T-helper 9 cell (primary cell): ENCODE results near the gene SLC7A1.

Source experiments
- DNase-seq: peaks from one replicate; pipeline ENCODE4 v3.0.0-alpha.2; 2020

The SLC7A1 gene

GRCh38 chr13:29582171-29582570, 13.3 kb downstream of the SLC7A1 start:
- no peak for DNase-seq

GRCh38 chr13:29581666-29582065, 13.8 kb downstream of the SLC7A1 start:
- no peak for DNase-seq

GRCh38 chr13:29579094-29579493, 16.4 kb downstream of the SLC7A1 start:
- no peak for DNase-seq

GRCh38 chr13:29578300-29579085, 17.0 kb downstream of the SLC7A1 start:
- DNase-seq: no peak

GRCh38 chr13:29577136-29578051, 18.1 kb downstream of the SLC7A1 start:
- no peak for DNase-seq

- DNase-seq: no peak
These were observed 18.9 kb downstream of the SLC7A1 start for GRCh38 chr13:29576581-29576980.

- DNase-seq: no peak
These were observed 20.4 kb downstream of the SLC7A1 start for GRCh38 chr13:29575098-29575497.

GRCh38 chr13:29573190-29573589, 22.3 kb downstream of the SLC7A1 start:
- no peak for DNase-seq

- DNase-seq: no peak
These were observed 22.9 kb downstream of the SLC7A1 start for GRCh38 chr13:29572575-29572974.

GRCh38 chr13:29571876-29572570, 23.5 kb downstream of the SLC7A1 start:
- DNase-seq: no peak

GRCh38 chr13:29570051-29570654, 25.3 kb downstream of the SLC7A1 start:
- no peak for DNase-seq

- no peak for DNase-seq
These were observed 26.0 kb downstream of the SLC7A1 start for GRCh38 chr13:29569253-29570050.

GRCh38 chr13:29568731-29569130, 26.8 kb downstream of the SLC7A1 start:
- no peak for DNase-seq

- DNase-seq: no peak
These were observed 28.1 kb downstream of the SLC7A1 start for GRCh38 chr13:29567411-29567810.

GRCh38 chr13:29566206-29566605, 29.3 kb downstream of the SLC7A1 start:
- DNase-seq: no peak

- DNase-seq: no peak
These were observed 30.7 kb downstream of the SLC7A1 start for GRCh38 chr13:29564818-29565217.

- DNase-seq: no peak
These were observed 31.1 kb downstream of the SLC7A1 start for GRCh38 chr13:29564373-29564772.

- DNase-seq: no peak
These were observed 31.5 kb downstream of the SLC7A1 start for GRCh38 chr13:29563941-29564340.

- DNase-seq: no peak
These were observed 32.6 kb downstream of the SLC7A1 start for GRCh38 chr13:29562786-29563438.

GRCh38 chr13:29561918-29562317, 33.6 kb downstream of the SLC7A1 start:
- no peak for DNase-seq

GRCh38 chr13:29556742-29557141, 38.7 kb downstream of the SLC7A1 start:
- DNase-seq: no peak
